HepG2 (cell line): Measurements from ENCODE around the gene STAT6. TPM values are rescaled to one million over a fixed set of nuclear protein-coding genes. Genes with fewer than 3 reads are reported as not detected.

Experiments used
- ATF1 ChIP-seq: IDR thresholded peaks from 2 replicates; pipeline ENCODE4 v1.6.1; 2016; ENCODE audit warnings: mild to moderate bottlenecking, control low read depth
- FOXA3 ChIP-seq: IDR thresholded peaks from 2 replicates; pipeline ENCODE4 v1.6.1; 2016; ENCODE audit warnings: missing genetic modification reagents, missing compliant biosample characterization
- GFI1 ChIP-seq: sonication (generic); formaldehyde crosslinking; IDR thresholded peaks from 2 replicates; pipeline ENCODE4 v1.5.0; 2020; ENCODE audit warnings: missing genetic modification reagents, mild to moderate bottlenecking, borderline replicate concordance
- GTF3A ChIP-seq: sonication (generic); formaldehyde crosslinking; conservative IDR thresholded peaks from 2 replicates; pipeline ENCODE4 v1.4.0; 2020; ENCODE audit warnings: mild to moderate bottlenecking, missing genetic modification reagents
- KAT2B ChIP-seq: fragments of 150-350 bp; IDR thresholded peaks from 2 replicates; pipeline ENCODE4 v1.6.1; 2014; ENCODE audit warnings: low read depth, low read length, borderline replicate concordance
- POLR2G ChIP-seq: fragments of 200-400 bp; formaldehyde crosslinking; IDR thresholded peaks from 2 replicates; pipeline ENCODE4 v1.6.1; 2018; ENCODE audit warnings: mild to moderate bottlenecking, low read depth, low read length, moderate library complexity
- TEAD3 ChIP-seq: optimal IDR thresholded peaks from 2 replicates; pipeline ENCODE3; 2016; ENCODE audit warnings: borderline replicate concordance
- ZNF34 ChIP-seq: sonication (generic); formaldehyde crosslinking; IDR thresholded peaks from 2 replicates; pipeline ENCODE4 v1.4.0; 2020; ENCODE audit warnings: mild to moderate bottlenecking, missing genetic modification reagents, borderline replicate concordance
- ZNF674 ChIP-seq: sonication (generic); formaldehyde crosslinking; IDR thresholded peaks from 2 replicates; pipeline ENCODE4 v1.5.0; 2020; ENCODE audit warnings: low read depth, mild to moderate bottlenecking, missing genetic modification reagents
- polyA plus RNA-seq, 8 experiments: library from polyadenylated mRNA; depleted of rRNA in 3 of 8; stranded (reverse) in 7 of 8; unstranded in 1 of 8; fragments of >200 nt; fragmentation: Illumina TruSeq in 4 of 8; extraction: Trizol in 4 of 8; gene quantifications; 2 replicates each; pipeline versions ENCODE4 v1.2.1 to v1.2.3, GENCODE V29; 2011 to 2016; ENCODE audit warnings: low read depth in 4 of 8, missing spikeins in 1 of 8, mixed read lengths in 1 of 8; ENCODE audit not compliant: insufficient read depth in 1 of 8
- total RNA-seq, 5 experiments: library from RNA; depleted of rRNA; stranded (reverse); fragments of >200 nt; fragmentation: Illumina TruSeq; extraction: Trizol; gene quantifications; 2 replicates each; pipeline ENCODE4 v1.2.3, GENCODE V29; 2016; ENCODE audit warnings: low read depth in 1 of 5
- TF ChIP-seq, protein P1 (sequence below), 2 experiments: IDR thresholded peaks; 2 replicates each; pipeline ENCODE4 v1.6.1; 2011 to 2012; ENCODE audit warnings: low read length in 2 of 2, borderline replicate concordance in 1 of 2, low read depth in 1 of 2, mild to moderate bottlenecking in 1 of 2, moderate library complexity in 1 of 2
- TF ChIP-seq, protein P2 (sequence below): sonication (generic); formaldehyde crosslinking; conservative IDR thresholded peaks from 2 replicates; pipeline ENCODE4 v1.8.0; 2022; ENCODE audit warnings: mild to moderate bottlenecking, moderate library complexity, missing genetic modification reagents
- TF ChIP-seq, protein P3 (sequence below): sonication (generic); formaldehyde crosslinking; IDR thresholded peaks from 2 replicates; pipeline ENCODE4 v1.4.0; 2020; ENCODE audit warnings: mild to moderate bottlenecking, low read depth, missing genetic modification reagents
- TF ChIP-seq, protein P4 (sequence below): sonication (generic); formaldehyde crosslinking; IDR thresholded peaks from 2 replicates; pipeline ENCODE4 v1.4.0; 2020; ENCODE audit warnings: missing genetic modification reagents
- TF ChIP-seq, protein P5 (sequence below): IDR thresholded peaks from 2 replicates; pipeline ENCODE4 v1.6.1; 2012; ENCODE audit warnings: low read length, improper control_type of control experiment

STAT6 gene
- total and polyA plus RNA-seq, 2 of the 13 experiments (the other 11 are each of a cell fraction or from before 2014, with no cell fraction given): 28.0 to 62.2 TPM

DNA sequence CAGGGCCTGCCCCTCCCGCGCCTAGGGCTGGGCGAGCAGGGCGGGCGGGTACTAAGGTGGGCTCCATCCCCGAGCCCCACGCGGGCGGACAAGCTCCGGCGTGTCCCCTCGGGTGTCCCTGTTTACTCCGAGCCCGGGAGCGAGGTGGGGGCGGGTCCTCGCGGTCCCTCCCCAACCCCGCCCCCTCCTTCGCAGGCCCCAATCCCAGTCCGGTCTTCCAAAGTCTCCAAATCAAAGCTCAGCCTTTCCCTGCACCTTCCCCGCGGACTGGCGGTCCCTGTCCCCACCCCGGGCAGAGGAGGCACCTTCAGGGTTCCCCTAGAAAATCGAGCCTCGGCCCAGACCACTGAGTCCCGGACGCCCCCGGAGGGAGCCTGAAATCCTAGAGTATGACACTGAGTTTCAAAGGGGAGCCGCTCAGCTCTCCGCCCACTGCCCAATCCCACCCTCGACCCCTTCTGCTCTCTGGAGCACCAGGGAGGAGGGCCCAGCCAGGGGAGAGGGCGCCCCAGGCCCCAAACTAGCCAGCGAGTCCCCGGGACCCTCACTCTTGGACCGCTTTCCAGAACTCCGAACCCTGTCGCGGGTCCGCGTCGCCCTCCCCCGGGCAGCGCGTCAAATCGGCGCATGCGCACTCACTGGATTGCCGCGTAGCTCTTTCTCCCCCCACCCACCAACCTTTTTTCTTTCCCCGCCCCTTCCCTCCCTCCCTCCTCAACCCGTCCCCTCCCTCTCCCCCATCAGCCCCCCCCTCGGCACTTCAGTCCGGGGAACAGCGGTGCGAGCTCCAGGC is 16.8 kb upstream of the STAT6 start, which contains the start of gene LRP1 (continued):
- TF ChIP-seq, protein P1, sequence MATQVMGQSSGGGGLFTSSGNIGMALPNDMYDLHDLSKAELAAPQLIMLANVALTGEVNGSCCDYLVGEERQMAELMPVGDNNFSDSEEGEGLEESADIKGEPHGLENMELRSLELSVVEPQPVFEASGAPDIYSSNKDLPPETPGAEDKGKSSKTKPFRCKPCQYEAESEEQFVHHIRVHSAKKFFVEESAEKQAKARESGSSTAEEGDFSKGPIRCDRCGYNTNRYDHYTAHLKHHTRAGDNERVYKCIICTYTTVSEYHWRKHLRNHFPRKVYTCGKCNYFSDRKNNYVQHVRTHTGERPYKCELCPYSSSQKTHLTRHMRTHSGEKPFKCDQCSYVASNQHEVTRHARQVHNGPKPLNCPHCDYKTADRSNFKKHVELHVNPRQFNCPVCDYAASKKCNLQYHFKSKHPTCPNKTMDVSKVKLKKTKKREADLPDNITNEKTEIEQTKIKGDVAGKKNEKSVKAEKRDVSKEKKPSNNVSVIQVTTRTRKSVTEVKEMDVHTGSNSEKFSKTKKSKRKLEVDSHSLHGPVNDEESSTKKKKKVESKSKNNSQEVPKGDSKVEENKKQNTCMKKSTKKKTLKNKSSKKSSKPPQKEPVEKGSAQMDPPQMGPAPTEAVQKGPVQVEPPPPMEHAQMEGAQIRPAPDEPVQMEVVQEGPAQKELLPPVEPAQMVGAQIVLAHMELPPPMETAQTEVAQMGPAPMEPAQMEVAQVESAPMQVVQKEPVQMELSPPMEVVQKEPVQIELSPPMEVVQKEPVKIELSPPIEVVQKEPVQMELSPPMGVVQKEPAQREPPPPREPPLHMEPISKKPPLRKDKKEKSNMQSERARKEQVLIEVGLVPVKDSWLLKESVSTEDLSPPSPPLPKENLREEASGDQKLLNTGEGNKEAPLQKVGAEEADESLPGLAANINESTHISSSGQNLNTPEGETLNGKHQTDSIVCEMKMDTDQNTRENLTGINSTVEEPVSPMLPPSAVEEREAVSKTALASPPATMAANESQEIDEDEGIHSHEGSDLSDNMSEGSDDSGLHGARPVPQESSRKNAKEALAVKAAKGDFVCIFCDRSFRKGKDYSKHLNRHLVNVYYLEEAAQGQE (IDR thresholded peaks at IDR 0.05; ENCODE audit: borderline replicate concordance in 1 of 2, low read depth in 1 of 2, low read length in 2 of 2): no peak
- TF ChIP-seq ZNF674 (no peak), POLR2G (peak; percentile 80), ATF1 (CRISPR knock-in tag) (no peak), GTF3A (CRISPR knock-in tag) (no peak), GFI1 (CRISPR knock-in tag) (peak; percentile 95), TEAD3 (CRISPR knock-in tag) (no peak), KAT2B (no peak), FOXA3 (peak; percentile 34), ZNF34 (CRISPR knock-in tag) (no peak)
- TF ChIP-seq, protein P2, sequence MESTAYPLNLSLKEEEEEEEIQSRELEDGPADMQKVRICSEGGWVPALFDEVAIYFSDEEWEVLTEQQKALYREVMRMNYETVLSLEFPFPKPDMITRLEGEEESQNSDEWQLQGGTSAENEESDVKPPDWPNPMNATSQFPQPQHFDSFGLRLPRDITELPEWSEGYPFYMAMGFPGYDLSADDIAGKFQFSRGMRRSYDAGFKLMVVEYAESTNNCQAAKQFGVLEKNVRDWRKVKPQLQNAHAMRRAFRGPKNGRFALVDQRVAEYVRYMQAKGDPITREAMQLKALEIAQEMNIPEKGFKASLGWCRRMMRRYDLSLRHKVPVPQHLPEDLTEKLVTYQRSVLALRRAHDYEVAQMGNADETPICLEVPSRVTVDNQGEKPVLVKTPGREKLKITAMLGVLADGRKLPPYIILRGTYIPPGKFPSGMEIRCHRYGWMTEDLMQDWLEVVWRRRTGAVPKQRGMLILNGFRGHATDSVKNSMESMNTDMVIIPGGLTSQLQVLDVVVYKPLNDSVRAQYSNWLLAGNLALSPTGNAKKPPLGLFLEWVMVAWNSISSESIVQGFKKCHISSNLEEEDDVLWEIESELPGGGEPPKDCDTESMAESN (CRISPR knock-in tag): no peak; the same call in 1 of the 2 replicates
- TF ChIP-seq, protein P3, sequence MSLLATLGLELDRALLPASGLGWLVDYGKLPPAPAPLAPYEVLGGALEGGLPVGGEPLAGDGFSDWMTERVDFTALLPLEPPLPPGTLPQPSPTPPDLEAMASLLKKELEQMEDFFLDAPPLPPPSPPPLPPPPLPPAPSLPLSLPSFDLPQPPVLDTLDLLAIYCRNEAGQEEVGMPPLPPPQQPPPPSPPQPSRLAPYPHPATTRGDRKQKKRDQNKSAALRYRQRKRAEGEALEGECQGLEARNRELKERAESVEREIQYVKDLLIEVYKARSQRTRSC: no peak
- TF ChIP-seq, protein P4, sequence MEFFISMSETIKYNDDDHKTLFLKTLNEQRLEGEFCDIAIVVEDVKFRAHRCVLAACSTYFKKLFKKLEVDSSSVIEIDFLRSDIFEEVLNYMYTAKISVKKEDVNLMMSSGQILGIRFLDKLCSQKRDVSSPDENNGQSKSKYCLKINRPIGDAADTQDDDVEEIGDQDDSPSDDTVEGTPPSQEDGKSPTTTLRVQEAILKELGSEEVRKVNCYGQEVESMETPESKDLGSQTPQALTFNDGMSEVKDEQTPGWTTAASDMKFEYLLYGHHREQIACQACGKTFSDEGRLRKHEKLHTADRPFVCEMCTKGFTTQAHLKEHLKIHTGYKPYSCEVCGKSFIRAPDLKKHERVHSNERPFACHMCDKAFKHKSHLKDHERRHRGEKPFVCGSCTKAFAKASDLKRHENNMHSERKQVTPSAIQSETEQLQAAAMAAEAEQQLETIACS (CRISPR knock-in tag): no peak
- TF ChIP-seq, protein P5, sequence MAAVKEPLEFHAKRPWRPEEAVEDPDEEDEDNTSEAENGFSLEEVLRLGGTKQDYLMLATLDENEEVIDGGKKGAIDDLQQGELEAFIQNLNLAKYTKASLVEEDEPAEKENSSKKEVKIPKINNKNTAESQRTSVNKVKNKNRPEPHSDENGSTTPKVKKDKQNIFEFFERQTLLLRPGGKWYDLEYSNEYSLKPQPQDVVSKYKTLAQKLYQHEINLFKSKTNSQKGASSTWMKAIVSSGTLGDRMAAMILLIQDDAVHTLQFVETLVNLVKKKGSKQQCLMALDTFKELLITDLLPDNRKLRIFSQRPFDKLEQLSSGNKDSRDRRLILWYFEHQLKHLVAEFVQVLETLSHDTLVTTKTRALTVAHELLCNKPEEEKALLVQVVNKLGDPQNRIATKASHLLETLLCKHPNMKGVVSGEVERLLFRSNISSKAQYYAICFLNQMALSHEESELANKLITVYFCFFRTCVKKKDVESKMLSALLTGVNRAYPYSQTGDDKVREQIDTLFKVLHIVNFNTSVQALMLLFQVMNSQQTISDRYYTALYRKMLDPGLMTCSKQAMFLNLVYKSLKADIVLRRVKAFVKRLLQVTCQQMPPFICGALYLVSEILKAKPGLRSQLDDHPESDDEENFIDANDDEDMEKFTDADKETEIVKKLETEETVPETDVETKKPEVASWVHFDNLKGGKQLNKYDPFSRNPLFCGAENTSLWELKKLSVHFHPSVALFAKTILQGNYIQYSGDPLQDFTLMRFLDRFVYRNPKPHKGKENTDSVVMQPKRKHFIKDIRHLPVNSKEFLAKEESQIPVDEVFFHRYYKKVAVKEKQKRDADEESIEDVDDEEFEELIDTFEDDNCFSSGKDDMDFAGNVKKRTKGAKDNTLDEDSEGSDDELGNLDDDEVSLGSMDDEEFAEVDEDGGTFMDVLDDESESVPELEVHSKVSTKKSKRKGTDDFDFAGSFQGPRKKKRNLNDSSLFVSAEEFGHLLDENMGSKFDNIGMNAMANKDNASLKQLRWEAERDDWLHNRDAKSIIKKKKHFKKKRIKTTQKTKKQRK: no peak
